ENCODE results near the gene CLTC. TPM values are rescaled to one million over a fixed set of nuclear protein-coding genes. Genes with fewer than 3 reads are reported as not detected.

Gene CLTC
- total and polyA plus RNA-seq, 10 of the 15 experiments (the other 5 are each of a cell fraction or from before 2014, with no cell fraction given) = 77.5 to 188 (median 129) TPM

DNA sequence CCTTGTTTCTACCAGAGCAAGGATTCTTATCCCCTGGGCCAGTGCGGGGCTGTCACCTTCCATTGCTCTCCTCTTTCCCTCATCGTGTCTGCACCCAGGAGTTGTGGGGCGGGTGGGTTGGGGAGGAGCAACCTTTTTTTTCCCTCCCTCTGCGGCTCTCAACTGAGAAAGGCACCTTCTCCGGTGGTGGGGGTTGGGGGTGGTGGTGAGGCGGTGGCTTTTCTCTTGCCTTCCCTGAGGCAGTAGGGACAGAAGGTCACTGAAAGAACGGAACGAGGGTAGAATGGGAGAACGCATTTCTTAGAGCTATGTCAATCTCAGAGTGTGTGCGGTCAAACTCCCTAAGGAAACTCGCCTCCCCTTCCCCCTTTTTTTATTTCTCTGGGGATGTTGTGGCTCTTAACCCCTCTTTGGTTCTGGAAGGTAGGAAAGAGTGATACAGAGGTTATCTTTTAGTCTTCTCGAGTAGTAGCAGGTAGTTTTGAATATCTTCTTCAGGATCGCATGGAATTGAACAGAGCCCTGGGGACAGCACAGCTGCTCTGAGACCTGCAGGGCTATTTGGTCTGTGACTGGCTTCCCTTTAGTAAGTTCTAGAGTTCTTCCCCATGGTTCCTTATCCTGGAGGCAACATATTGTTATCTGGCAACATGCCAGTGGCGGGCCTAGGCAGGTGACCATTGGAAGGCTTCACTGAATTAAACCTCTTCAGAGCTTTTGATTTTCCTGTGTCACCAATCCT, 994 bp downstream of the CLTC start:
- DNase-seq (ENCODE audit: low read depth, low spot score) (no peak), ATAC-seq (peak; percentile 36), FAIRE-seq (no peak)
- intact Hi-C loops (cut with micrococcal nuclease; ENCODE audit: unreplicated experiment) = no loop called here
- TSS peak; percentile 66 for BruUV-seq (replicated peaks)
- Histone ChIP-seq H3K27me3 (replicated peaks in 1 of 2; ENCODE audit: control insufficient read depth in 2 of 2, insufficient read depth in 2 of 2, low read length in 1 of 2) (no peaks in the 10 kb centered on the region), H3K9me3 (replicated peaks; ENCODE audit: control insufficient read depth, insufficient read depth, low read length) (no peaks in the 10 kb centered on the region), H3K9ac (ENCODE audit: control insufficient read depth, insufficient read depth, low read length) (peak overlapping the region; percentile 96), H3K4me3 (peak overlapping the region; percentile 95), H3K4me2 (ENCODE audit: control insufficient read depth, insufficient read depth) (peak overlapping the region; percentile 70), H2AFZ (ENCODE audit: control insufficient read depth, low read depth, low read length) (no peak overlapping the region), H4K20me1 (ENCODE audit: control insufficient read depth, insufficient read depth) (peaks cover 3% of the 10 kb centered on the region; the same call in 1 of the 2 replicates), H3K4me1 (ENCODE audit: control insufficient read depth, insufficient read depth, low read length) (peaks cover 9% of the 10 kb centered on the region; the same call in 1 of the 2 replicates), H3K36me3 (ENCODE audit: control insufficient read depth in 2 of 2, insufficient read depth in 2 of 2, low read length in 1 of 2) (no peaks in the 10 kb centered on the region; a peak in 1 of 4 replicates), H3K79me2 (ENCODE audit: control insufficient read depth, insufficient read depth, low read length) (peaks cover 80% of the 10 kb centered on the region), H3K27ac (ENCODE audit: control insufficient read depth, insufficient read depth) (peak overlapping the region; percentile 99)
- ChIA-PET CTCF (interaction anchor here (2.4 to 2.6 kb wide), 2 partner anchors 22 to 50 kb away, joined by 9 to 13 read pairs; no protein-coding TSS in a partner anchor), RAD21 (ENCODE audit: unreplicated experiment) (interaction anchor here (0.6 to 5.7 kb wide), 4 partner anchors 18 to 49 kb away, joined by 3 to 43 read pairs (median 18); no protein-coding TSS in a partner anchor), SMC1A (ENCODE audit: uncharacterized antibody, unreplicated experiment) (interaction anchor here (0.5 to 8.1 kb wide), 11 partner anchors 8 to 575 kb away, joined by 3 to 70 read pairs (median 4); partner anchors contain the start of genes PTRH2 and VMP1), POLR2A (interaction anchor here (0.5 to 9.4 kb wide), 7 partner anchors 18 to 514 kb away, joined by 3 to 111 read pairs (median 3); partner anchors contain the start of gene TRIM37)
- 2% methylated on average over 14 of the region's 14 CpGs for WGBS (ENCODE audit: insufficient coverage, insufficient replicate concordance, low lambda C conversion rate, missing lambda C conversion rate)
- in situ Hi-C loops (cut with MboI) = no loop called here
- TF ChIP-seq CHD4 (IDR thresholded peaks at IDR 0.05) (no peak), STAT1 (conservative IDR thresholded peaks at IDR 0.05) (no peak), POLR2AphosphoS5 (IDR thresholded peaks at IDR 0.05; ENCODE audit: low read length) (no peak; the same call in 1 of the 2 replicates), BHLHE40 (IDR thresholded peaks at IDR 0.05; ENCODE audit: borderline replicate concordance in 1 of 2, low read depth in 2 of 2, low read length in 1 of 2) (no peak), TCF3 (IDR thresholded peaks at IDR 0.05; ENCODE audit: borderline replicate concordance, insufficient read depth, low read depth, low read length) (no peak), ETV6 (conservative IDR thresholded peaks at IDR 0.05 in 1 of 2, IDR thresholded peaks at IDR 0.05 in 1 of 2; ENCODE audit: borderline replicate concordance in 1 of 2, low read depth in 1 of 2) (no peak), IRF4 (IDR thresholded peaks at IDR 0.05; ENCODE audit: low read depth, low read length) (no peak), JUND (IDR thresholded peaks at IDR 0.05; ENCODE audit: low read depth, low read length) (no peak), HDAC2 (IDR thresholded peaks at IDR 0.05) (no peak), NBN (IDR thresholded peaks at IDR 0.05) (peak; percentile 45; the same call in 1 of the 2 replicates), IKZF1 (conservative IDR thresholded peaks at IDR 0.05) (peak; percentile 36; the same call in 1 of the 2 replicates), FOXM1 (IDR thresholded peaks at IDR 0.05; ENCODE audit: low read depth, low read length) (no peak), ZBTB40 (IDR thresholded peaks at IDR 0.05; ENCODE audit: borderline replicate concordance) (no peak), NFXL1 (IDR thresholded peaks at IDR 0.05; ENCODE audit: borderline replicate concordance) (no peak), GABPA (IDR thresholded peaks at IDR 0.05; ENCODE audit: low read depth) (no peak), MYC (IDR thresholded peaks at IDR 0.05; ENCODE audit: insufficient read depth, insufficient read length, insufficient replicate concordance, low read length, severe bottlenecking) (no peak), RAD51 (IDR thresholded peaks at IDR 0.05) (no peak), TCF7 (IDR thresholded peaks at IDR 0.05; ENCODE audit: borderline replicate concordance) (no peak)
- TF ChIP-seq, protein P1, sequence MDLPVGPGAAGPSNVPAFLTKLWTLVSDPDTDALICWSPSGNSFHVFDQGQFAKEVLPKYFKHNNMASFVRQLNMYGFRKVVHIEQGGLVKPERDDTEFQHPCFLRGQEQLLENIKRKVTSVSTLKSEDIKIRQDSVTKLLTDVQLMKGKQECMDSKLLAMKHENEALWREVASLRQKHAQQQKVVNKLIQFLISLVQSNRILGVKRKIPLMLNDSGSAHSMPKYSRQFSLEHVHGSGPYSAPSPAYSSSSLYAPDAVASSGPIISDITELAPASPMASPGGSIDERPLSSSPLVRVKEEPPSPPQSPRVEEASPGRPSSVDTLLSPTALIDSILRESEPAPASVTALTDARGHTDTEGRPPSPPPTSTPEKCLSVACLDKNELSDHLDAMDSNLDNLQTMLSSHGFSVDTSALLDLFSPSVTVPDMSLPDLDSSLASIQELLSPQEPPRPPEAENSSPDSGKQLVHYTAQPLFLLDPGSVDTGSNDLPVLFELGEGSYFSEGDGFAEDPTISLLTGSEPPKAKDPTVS (IDR thresholded peaks at IDR 0.05; ENCODE audit: low read depth, low read length) = no peak
